Measurements from ENCODE around the gene LIPC. TPM values are rescaled to one million over a fixed set of nuclear protein-coding genes. Genes with fewer than 3 reads are reported as not detected.
A peak's percentile ranks its signal among the peaks of the same experiment; 100 is the strongest.

Gene LIPC
- total RNA-seq, 1 experiment from 2014 or later, result not detected

DNA sequence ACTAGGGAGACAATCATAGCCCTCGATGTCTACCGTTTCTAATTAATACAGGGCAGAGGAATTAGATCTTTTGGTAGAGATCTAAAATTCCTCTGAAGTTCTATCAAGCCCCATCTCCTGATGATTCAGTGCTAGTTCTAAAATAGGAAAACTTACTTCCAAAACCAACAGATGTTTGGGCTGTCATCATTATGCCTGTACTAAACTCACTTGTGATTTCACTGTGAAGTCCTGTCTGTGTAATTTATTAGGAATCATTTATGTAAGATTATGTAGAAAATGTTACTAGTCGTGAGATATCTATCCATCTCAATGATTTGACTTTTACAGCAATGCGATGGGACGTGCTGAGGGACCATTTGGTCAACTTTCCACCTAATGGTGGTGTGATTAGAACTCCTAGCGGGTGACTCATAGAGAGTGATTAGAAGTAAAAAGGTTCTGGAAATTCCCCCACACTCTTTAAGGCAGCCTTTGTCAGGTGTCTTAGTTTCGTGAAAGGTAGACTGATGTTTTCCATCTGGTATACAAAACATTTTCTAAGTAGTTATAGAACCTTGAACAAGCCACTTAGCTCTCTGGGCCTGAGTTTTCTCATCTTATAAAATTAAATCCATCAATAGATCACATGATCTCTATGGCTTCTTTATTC, 34.2 kb downstream of the LIPC start:
- TF ChIP-seq FOSL1 (IDR thresholded peaks at IDR 0.05; ENCODE audit: low read depth) (no peak), SIN3A (IDR thresholded peaks at IDR 0.05; ENCODE audit: low read depth) (no peak), JUND (IDR thresholded peaks at IDR 0.05) (no peak), ELF1 (IDR thresholded peaks at IDR 0.05; ENCODE audit: borderline replicate concordance, low read depth) (no peak), CEBPB (IDR thresholded peaks at IDR 0.05; ENCODE audit: low read depth) (no peak), EZH2phosphoT487 (IDR thresholded peaks at IDR 0.05; ENCODE audit: borderline replicate concordance) (no peak), MAX (IDR thresholded peaks at IDR 0.05) (no peak), YY1 (IDR thresholded peaks at IDR 0.05; ENCODE audit: extremely low read depth, insufficient replicate concordance, low read depth, low read length) (no peak), TCF7L2 (IDR thresholded peaks at IDR 0.05; ENCODE audit: borderline replicate concordance, extremely low read depth, insufficient read depth, insufficient read length) (no peak), EZH2 (IDR thresholded peaks at IDR 0.05) (no peak), SP1 (IDR thresholded peaks at IDR 0.05; ENCODE audit: low read depth) (no peak), EGR1 (IDR thresholded peaks at IDR 0.05; ENCODE audit: low read depth) (no peak), ATF3 (IDR thresholded peaks at IDR 0.05) (no peak), POLR2AphosphoS5 (IDR thresholded peaks at IDR 0.05; ENCODE audit: low read depth, low read length) (no peak)
- TF ChIP-seq, protein P1, sequence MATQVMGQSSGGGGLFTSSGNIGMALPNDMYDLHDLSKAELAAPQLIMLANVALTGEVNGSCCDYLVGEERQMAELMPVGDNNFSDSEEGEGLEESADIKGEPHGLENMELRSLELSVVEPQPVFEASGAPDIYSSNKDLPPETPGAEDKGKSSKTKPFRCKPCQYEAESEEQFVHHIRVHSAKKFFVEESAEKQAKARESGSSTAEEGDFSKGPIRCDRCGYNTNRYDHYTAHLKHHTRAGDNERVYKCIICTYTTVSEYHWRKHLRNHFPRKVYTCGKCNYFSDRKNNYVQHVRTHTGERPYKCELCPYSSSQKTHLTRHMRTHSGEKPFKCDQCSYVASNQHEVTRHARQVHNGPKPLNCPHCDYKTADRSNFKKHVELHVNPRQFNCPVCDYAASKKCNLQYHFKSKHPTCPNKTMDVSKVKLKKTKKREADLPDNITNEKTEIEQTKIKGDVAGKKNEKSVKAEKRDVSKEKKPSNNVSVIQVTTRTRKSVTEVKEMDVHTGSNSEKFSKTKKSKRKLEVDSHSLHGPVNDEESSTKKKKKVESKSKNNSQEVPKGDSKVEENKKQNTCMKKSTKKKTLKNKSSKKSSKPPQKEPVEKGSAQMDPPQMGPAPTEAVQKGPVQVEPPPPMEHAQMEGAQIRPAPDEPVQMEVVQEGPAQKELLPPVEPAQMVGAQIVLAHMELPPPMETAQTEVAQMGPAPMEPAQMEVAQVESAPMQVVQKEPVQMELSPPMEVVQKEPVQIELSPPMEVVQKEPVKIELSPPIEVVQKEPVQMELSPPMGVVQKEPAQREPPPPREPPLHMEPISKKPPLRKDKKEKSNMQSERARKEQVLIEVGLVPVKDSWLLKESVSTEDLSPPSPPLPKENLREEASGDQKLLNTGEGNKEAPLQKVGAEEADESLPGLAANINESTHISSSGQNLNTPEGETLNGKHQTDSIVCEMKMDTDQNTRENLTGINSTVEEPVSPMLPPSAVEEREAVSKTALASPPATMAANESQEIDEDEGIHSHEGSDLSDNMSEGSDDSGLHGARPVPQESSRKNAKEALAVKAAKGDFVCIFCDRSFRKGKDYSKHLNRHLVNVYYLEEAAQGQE (IDR thresholded peaks at IDR 0.05; ENCODE audit: low read depth), result no peak
- TF ChIP-seq, protein P2, sequence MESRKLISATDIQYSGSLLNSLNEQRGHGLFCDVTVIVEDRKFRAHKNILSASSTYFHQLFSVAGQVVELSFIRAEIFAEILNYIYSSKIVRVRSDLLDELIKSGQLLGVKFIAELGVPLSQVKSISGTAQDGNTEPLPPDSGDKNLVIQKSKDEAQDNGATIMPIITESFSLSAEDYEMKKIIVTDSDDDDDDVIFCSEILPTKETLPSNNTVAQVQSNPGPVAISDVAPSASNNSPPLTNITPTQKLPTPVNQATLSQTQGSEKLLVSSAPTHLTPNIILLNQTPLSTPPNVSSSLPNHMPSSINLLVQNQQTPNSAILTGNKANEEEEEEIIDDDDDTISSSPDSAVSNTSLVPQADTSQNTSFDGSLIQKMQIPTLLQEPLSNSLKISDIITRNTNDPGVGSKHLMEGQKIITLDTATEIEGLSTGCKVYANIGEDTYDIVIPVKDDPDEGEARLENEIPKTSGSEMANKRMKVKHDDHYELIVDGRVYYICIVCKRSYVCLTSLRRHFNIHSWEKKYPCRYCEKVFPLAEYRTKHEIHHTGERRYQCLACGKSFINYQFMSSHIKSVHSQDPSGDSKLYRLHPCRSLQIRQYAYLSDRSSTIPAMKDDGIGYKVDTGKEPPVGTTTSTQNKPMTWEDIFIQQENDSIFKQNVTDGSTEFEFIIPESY (IDR thresholded peaks at IDR 0.05; ENCODE audit: extremely low read depth, insufficient replicate concordance, low read length), result no peak
- TF ChIP-seq, protein P3, sequence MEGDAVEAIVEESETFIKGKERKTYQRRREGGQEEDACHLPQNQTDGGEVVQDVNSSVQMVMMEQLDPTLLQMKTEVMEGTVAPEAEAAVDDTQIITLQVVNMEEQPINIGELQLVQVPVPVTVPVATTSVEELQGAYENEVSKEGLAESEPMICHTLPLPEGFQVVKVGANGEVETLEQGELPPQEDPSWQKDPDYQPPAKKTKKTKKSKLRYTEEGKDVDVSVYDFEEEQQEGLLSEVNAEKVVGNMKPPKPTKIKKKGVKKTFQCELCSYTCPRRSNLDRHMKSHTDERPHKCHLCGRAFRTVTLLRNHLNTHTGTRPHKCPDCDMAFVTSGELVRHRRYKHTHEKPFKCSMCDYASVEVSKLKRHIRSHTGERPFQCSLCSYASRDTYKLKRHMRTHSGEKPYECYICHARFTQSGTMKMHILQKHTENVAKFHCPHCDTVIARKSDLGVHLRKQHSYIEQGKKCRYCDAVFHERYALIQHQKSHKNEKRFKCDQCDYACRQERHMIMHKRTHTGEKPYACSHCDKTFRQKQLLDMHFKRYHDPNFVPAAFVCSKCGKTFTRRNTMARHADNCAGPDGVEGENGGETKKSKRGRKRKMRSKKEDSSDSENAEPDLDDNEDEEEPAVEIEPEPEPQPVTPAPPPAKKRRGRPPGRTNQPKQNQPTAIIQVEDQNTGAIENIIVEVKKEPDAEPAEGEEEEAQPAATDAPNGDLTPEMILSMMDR (IDR thresholded peaks at IDR 0.05 in 2 of 3, conservative IDR thresholded peaks at IDR 0.05 in 1 of 3; ENCODE audit: borderline replicate concordance in 1 of 3, insufficient read depth in 1 of 3, low read depth in 2 of 3, low read length in 2 of 3), result no peak
- peak overlapping the region; percentile 71 for H3K27ac ChIP-seq (ENCODE audit: low read depth, low read length)
- POLR2A ChIA-PET, result no interaction called here
- no peak overlapping the region for H3K4me3 ChIP-seq (replicated peaks in 1 of 2; ENCODE audit: low read depth in 1 of 2, low read length in 2 of 2)
- RAD21 ChIA-PET (ENCODE audit: low non-redundant PET in 1 of 2, low total read pairs in 2 of 2, uncharacterized antibody in 2 of 2, unreplicated experiment in 2 of 2), result no interaction called here
- CTCF ChIA-PET, result interaction anchor here (1.8 kb wide), 1 partner anchor 24 kb away, joined by 4 read pairs; no protein-coding TSS in a partner anchor
- H4K20me1 ChIP-seq (ENCODE audit: insufficient read depth), result no peaks in the 10 kb centered on the region
- no peaks in the 10 kb centered on the region for H3K79me2 ChIP-seq (ENCODE audit: insufficient read depth, low read length)
- peaks cover 51 to 73% of the 10 kb centered on the region in 2 experiments for H3K4me1 ChIP-seq (ENCODE audit: control insufficient read depth in 1 of 2, insufficient read depth in 2 of 2, low read length in 2 of 2)
- no peak overlapping the region for H3K4me2 ChIP-seq (ENCODE audit: low read length)
- H3K36me3 ChIP-seq (ENCODE audit: control insufficient read depth in 1 of 2, insufficient read depth in 2 of 2, low read length in 2 of 2), result no peaks in the 10 kb centered on the region
- no peaks in the 10 kb centered on the region for H3K9me2 ChIP-seq (ENCODE audit: insufficient read depth)
- H2AFZ ChIP-seq (ENCODE audit: low read depth, low read length, poor library complexity, severe bottlenecking), result no peak overlapping the region
- no peak overlapping the region for H3K9ac ChIP-seq (ENCODE audit: low read length)
- ATAC-seq (no peak), DNase-seq (ENCODE audit: low read depth, low spot score) (no peak)
- H3K27me3 ChIP-seq (ENCODE audit: insufficient read depth, low read length), result no peaks in the 10 kb centered on the region
- intact Hi-C loops (cut with micrococcal nuclease), result no loop called here
- no TSS peak for BruUV-seq (replicated peaks)
- H3K9me3 ChIP-seq (ENCODE audit: control insufficient read depth in 1 of 2, insufficient read depth in 1 of 2, low read depth in 1 of 2, low read length in 2 of 2), result no peaks in the 10 kb centered on the region
